ENCODE measurements around the gene MRC2.

DNA sequence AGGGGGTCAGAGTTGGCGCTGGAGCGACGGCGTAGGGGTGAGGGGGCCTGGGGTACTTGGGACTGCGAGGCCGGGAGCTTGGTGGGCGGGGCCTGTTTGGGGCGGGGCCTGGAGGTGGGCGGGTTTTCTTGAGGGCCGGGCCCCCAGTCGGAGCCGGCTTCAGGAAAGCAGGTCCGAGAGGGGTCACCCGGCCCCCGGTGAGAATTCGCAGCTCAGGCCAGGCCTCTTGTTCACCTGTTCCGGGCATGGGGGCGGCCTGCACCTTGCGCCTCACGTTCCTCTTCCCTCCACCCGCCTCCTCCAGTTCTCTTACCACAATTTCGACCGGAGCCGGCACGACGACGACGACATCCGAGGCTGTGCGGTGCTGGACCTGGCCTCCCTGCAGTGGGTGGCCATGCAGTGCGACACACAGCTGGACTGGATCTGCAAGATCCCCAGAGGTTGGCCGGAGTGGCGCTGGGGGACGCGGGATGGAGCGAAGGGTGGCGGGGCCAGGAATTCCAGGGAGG lies 52.5 kb downstream of the MRC2 start:
- TF ChIP-seq, protein P1, sequence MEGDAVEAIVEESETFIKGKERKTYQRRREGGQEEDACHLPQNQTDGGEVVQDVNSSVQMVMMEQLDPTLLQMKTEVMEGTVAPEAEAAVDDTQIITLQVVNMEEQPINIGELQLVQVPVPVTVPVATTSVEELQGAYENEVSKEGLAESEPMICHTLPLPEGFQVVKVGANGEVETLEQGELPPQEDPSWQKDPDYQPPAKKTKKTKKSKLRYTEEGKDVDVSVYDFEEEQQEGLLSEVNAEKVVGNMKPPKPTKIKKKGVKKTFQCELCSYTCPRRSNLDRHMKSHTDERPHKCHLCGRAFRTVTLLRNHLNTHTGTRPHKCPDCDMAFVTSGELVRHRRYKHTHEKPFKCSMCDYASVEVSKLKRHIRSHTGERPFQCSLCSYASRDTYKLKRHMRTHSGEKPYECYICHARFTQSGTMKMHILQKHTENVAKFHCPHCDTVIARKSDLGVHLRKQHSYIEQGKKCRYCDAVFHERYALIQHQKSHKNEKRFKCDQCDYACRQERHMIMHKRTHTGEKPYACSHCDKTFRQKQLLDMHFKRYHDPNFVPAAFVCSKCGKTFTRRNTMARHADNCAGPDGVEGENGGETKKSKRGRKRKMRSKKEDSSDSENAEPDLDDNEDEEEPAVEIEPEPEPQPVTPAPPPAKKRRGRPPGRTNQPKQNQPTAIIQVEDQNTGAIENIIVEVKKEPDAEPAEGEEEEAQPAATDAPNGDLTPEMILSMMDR (conservative IDR thresholded peaks at IDR 0.05; ENCODE audit: low read depth, low read length), result no peak
- TF ChIP-seq EZH2 (IDR thresholded peaks at IDR 0.05; ENCODE audit: borderline replicate concordance, low read depth, low read length, poor library complexity, severe bottlenecking), result no peak
